ENCODE results near the gene RCAN1. TPM values are rescaled to one million over a fixed set of nuclear protein-coding genes. Genes with fewer than 3 reads are reported as not detected.
A peak's percentile ranks its signal among the peaks of the same experiment; 100 is the strongest.

RCAN1 gene
- total and polyA plus RNA-seq, 9 of the 15 experiments (the other 6 are each of a cell fraction or from before 2014, with no cell fraction given): 4.4 to 16.5 (median 12.3) TPM

GRCh38 chr21:34592120-34592955 lies 22.6 kb downstream of the RCAN1 start (continued):
- TF ChIP-seq YY1 (IDR thresholded peaks at IDR 0.05; ENCODE audit: borderline replicate concordance in 1 of 3, control insufficient read depth in 1 of 3, extremely low read depth in 1 of 3, insufficient read depth in 3 of 3, insufficient read length in 1 of 3, insufficient replicate concordance in 2 of 3, low read depth in 1 of 3, low read length in 2 of 3) (peak in 2 of 3 experiments; percentile 51 to 89), DPF2 (IDR thresholded peaks at IDR 0.05) (peak; percentile 28; the same call in 1 of the 2 replicates), ZFP36 (IDR thresholded peaks at IDR 0.05; ENCODE audit: low read depth, low read length, partially characterized antibody) (peak; percentile 38), ELF2 (CRISPR knock-in tag; IDR thresholded peaks at IDR 0.05) (no peak), UBTF (IDR thresholded peaks at IDR 0.05; ENCODE audit: borderline replicate concordance in 1 of 2, low read depth in 2 of 2, low read length in 2 of 2) (no peak), TBL1XR1 (IDR thresholded peaks at IDR 0.05; ENCODE audit: low read length in 2 of 2) (peak in 1 of 2 experiments; percentile 31; a peak in 1 of 4 replicates), ZFP1 (CRISPR knock-in tag; IDR thresholded peaks at IDR 0.05) (no peak), ZNF41 (CRISPR knock-in tag; conservative IDR thresholded peaks at IDR 0.05) (no peak)
